Skeletal muscle cell (primary cell): ENCODE measurements around the gene MEGF6.

Experiments used
- DNase-seq: peaks from one replicate; pipeline ENCODE4 v3.0.0-alpha.2; 2010; ENCODE audit warnings: low read depth
- H3K4me3 ChIP-seq: 2 replicates; pipeline ENCODE4 v1.5.1; 2011; ENCODE audit warnings: low read depth, mild to moderate bottlenecking, control low read depth, low read length, moderate library complexity

The MEGF6 gene

DNA sequence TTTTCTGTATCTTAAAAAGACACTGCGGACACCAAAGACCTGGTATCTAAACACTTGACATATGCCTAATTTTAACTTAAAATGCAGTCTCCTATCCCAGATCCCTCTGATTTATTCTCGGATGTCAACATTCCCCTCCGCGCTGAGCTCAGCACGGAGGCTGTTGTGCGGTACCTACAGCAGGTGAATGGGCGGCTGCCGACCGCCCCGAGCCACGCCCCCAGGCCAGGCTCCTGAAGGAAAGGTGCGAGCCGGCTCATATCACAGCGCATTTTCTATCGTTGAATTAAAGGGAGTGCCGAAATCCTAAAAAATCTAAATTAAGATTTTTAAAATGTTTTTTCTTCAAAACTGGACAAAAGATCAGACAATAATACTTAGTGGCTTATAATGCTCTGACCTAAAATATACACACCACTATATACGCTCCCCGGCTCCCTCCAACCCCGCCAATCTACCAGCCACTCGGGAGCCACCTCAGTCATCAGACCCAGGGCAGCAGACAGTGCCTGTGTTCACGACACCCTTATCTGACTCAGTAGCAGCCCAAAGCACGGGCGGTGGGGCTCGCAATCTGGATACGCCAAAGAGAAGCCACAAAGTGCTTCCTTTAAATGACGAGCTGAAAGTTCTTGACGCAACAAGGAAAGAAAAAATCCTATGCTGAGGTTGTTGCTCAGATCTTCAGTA is 34.5 kb upstream of the MEGF6 start:
- no peak overlapping the region for H3K4me3 ChIP-seq
- no peak for DNase-seq

DNA sequence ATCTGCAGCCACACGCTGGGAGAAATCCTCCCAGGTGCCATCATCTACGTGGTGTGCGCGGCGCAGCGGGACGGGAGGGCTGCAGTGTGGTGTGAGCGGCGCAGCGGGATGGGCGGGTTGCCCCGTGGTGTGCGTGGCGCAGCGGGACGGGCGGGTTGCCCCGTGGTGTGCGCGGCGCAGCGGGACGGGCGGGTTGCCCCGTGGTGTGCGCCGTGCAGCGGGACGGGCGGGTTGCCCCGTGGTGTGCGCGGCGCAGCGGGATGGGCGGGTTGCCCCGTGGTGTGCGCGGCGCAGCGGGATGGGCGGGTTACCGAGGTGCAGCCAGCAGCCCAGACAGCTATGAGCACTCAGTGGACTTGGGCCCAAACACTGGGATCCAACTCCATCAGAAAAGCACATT is 33.9 kb upstream of the MEGF6 start:
- DNase-seq = no peak
- no peak overlapping the region for H3K4me3 ChIP-seq

DNA sequence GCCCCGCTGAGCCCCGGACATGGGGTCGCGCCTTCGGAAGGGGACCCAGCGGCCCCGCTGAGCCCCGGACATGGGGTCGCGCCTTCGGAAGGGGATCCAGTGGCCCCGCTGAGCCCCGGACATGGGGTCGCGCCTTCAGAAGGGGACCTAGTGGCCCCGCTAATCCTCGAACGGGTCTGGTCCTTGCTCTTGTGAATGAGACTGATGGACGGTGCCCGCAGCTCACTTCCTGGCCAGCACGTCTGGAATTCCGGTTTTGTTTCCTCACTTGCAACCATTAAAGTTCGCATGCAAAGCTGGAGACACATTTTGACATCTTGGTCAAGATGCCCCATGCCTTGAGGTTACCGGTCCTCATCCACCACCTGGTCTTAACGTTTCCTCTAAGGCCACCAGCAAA is 33.0 kb upstream of the MEGF6 start:
- no peak for DNase-seq
- no peak overlapping the region for H3K4me3 ChIP-seq

DNA sequence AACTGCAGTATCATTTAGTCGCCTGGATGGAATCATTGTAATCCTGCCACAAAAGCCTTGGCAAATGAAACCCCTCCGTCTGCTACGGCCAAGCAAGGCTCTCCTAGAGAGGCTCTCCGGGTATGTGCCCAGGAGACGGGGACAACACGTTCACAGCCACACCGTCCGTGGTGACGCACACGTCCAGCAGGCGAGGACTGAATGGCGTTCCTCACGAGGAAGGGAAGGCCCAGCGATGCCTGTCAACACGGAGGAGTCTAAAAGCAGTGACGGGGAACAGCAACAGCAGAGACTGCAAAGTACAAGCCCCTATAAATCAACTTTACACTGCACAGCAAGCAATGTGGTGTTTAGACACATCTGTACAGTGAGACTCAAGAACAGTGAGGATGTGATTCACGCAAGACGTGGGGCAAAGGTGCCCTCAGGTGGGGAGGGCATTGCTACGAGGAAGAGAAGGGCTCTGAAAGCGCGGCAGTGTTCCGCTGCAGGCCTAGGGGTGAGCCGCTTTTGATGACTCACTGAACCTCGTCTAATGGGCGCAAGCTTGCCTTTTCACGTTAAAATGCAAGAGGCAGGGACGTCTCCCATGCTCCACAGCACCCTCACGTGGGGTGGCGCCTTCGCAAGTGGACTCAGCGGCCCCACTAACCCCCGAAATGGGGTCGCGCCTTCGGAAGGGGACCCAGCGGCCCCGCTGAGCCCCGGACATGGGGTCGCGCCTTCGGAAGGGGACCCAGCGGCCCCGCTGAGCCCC is 31.8 kb upstream of the MEGF6 start:
- H3K4me3 ChIP-seq = no peak overlapping the region
- no peak for DNase-seq

DNA sequence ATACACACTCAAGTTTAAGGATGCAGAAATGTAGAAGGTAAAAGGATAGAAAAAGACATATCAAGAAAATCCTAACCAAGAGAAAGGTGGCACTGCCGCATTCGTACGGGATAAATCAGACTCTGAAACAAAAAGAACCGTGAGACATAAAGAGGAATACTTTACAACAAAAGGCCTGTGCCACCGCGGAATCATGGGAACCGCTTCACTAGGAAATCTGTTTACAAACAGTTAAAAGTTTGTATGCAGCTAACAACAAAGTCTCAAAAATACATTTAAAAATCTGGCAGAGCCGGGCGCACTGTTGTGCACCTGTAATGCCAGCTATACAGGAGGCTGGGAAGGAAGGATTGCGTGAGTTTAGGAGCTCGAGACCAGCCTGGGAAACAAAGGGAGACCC is 30.5 kb upstream of the MEGF6 start:
- DNase-seq = no peak
- no peak overlapping the region for H3K4me3 ChIP-seq

DNA sequence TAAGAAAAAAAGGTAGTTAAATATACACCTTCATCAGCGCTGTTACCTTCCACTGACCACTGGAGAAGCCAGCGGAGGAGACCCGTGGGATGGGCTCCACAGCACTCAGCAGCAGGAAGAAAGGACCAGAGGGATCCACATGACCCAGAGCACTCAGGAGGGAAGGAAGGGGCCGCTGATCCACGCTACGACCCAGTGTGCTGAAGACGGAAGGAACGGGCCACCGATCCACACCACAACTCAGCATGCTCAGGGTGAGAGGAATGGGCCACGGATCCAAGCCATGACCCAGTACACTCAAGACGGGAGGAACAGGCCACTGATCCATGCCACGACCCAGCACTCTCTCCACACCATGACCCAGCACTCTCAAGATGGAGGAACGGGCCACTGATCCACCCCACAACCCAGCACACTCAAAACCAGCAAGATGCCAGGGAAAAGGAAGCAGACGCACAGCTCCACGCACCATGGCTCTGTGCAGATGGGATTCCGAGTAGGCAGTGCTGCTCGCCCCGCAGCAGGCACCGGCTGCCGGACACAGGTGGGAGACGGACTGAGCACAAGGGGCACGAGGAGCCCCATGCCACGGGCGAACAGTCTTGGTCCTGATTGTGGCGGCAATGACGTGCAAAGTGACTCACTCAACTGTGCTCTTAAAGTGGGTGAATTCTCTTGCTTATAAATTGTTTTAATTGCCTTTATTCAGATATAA is 29.9 kb upstream of the MEGF6 start:
- H3K4me3 ChIP-seq = no peak overlapping the region
- DNase-seq = no peak

DNA sequence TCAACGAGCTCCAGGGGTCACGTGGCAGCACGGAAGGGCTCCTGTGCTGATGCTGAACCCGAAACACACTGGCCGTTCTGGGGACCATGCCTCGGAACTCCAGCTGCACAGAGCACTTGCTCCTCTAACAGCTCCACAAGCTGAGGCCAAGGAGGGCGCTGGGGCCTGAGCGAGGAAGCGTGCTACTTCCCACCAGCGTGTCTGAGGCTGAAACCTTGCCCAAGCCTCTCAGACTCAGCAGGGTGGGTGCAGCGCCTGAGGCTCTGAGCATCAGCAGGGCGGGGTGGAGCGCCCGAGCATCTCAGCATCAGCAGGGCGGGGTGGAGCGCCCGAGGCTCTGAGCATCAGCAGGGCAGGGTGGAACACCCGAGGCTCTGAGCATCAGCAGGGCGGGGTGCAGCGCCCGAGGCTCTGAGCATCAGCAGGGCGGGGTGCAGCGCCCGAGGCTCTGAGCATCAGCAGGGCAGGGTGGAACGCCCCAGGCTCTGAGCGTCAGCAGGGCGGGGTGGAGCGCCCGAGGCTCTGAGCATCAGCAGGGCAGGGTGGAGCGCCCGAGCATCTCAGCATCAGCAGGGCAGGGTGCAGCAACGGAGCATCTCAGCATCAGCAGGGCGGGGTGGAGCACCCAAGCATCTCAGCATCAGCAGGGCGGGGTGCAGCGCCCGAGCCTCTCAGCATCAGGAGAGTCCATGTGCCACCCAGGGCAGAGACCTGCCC is 29.0 kb upstream of the MEGF6 start:
- H3K4me3 ChIP-seq = no peak overlapping the region
- no peak for DNase-seq

DNA sequence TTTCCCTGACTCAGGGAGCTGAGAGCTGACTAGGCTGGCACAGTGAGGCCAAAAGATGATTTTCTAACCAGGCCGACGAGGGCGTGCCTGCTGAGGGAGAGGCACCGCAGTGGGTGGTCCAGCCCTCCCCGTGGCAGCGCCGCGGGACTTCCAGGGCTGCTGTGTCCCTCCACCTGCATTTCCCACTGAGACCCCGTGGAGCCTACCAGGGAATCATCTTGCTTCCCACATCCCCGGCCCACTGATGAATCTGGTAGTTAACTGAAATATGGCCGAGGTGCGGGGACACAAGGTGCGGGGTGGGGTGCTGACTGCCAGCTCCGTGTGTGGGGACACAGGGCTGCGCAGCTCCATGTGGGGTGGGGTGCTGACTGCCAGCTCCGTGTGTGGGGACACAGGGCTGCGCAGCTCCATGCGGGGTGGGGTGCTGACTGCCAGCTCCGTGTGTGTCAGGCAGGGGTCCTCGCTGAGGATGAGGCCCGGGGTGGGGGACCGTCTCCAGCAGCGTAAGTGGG is 28.1 kb upstream of the MEGF6 start:
- no peak for DNase-seq
- H3K4me3 ChIP-seq = no peak overlapping the region

DNA sequence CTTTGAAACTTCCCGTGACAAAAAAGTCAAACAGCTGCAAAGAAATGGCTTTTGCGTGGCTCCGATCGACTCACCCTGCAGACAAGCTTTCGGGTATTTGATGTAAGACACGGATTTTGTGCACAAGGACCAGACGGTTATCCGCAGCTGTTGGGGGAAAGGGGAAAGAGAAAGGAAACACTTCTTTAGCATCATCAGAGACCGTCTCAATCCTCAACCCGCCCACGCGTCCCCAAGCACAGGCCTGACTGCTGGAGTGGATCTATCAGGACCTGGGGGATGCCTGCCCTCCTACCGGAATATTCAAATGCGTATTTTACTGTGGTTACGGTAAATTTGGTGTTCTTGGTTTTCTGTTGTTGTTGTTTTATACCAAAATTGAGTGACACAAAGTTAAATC is 27.4 kb upstream of the MEGF6 start:
- no peak overlapping the region for H3K4me3 ChIP-seq
- no peak for DNase-seq

DNA sequence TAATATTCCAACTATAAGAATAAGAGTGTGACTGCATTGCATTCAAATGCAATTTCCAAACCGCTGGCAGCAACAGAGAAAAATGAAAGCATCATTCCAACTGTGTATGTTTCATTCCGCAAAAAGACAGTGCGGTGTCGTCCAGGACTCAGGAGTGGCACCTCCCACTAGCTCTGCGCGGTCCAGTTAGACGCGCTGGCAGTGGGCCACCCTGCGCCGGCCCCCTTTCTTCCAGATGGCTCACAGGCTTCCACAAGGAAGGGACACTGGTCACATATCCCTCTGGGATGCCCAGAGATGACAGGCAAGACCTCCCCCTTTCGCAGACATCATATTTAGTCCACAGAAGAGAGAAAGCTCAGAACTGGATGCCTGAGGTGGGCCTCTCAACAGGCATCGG is 26.7 kb upstream of the MEGF6 start:
- DNase-seq = no peak
- no peak overlapping the region for H3K4me3 ChIP-seq

DNA sequence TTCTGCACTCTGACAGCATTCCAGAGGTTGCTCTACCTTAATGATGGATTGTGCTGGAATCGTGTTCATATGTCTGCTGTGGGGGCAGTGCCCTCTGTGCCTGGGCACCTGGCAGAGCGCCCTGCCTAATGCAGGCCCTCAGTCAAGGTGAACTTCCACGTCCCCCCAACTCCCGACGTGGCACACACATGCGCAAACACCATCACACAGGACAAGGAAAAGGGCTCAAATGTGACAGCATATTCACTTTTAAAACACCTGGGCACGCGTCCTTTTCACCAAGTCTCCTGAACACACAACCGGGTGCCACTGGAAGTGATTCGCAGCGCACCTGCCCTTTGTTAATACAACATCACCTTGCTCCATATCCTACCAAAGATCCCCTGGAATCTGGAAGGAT is 25.2 kb upstream of the MEGF6 start:
- DNase-seq = no peak

DNA sequence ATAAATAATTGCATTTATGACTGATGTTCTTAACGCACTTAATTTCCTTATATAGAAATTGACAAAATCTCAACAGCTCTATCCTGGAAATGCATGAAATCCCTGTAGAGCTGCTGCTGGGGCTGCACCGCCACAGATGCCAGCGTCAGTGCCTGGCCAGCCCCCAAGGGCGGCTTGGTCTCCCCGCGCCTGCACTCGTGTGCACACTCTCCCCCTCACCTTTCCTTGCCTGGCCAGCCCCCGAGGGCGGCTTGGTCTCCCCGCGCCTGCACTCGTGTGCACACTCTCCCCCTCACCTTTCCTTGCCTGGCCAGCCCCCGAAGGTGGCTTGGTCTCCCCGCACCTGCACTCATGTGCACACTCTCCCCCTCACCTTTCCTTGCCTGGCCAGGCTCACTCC is 24.8 kb upstream of the MEGF6 start:
- DNase-seq = no peak
- no peak overlapping the region for H3K4me3 ChIP-seq

More for the DNA sequence above, 25.2 kb upstream of the MEGF6 start:
- no peak overlapping the region for H3K4me3 ChIP-seq

DNA sequence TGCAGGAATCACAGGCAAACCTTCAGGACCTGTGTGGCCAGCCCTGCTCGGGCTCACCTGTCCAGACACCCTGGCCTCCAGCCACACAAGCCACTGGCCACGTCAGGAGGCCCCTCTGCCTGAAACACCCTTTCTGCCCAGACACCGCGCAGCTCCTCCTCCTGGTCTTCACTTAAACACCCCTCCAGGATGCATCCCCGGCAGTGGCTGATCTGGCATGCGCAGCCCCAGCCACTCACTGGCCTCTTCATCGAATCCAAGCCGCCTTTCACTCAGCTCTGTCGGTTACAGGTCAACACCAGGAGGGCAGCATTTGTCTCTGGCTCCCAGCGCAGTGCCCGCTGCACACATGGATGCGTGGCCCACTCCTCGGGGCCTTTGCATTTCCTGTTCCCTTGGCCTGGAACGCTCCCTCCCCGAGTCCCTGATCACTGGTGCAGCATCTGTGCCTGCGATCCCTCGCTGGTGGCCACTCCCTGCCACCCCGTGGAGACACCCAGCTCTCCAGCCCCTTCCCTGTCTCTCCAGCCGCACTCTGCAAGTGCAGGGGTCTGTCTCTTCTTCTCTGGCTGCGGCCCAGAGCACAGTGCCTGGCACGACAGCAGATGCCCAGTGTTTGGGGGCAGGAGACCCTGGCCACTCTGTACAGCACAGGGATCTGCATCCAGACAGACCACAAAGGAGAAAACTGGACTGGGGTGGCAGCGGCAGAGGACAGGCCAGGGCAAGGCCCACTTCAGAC is 22.9 kb upstream of the MEGF6 start:
- DNase-seq = no peak
- no peak overlapping the region for H3K4me3 ChIP-seq

DNA sequence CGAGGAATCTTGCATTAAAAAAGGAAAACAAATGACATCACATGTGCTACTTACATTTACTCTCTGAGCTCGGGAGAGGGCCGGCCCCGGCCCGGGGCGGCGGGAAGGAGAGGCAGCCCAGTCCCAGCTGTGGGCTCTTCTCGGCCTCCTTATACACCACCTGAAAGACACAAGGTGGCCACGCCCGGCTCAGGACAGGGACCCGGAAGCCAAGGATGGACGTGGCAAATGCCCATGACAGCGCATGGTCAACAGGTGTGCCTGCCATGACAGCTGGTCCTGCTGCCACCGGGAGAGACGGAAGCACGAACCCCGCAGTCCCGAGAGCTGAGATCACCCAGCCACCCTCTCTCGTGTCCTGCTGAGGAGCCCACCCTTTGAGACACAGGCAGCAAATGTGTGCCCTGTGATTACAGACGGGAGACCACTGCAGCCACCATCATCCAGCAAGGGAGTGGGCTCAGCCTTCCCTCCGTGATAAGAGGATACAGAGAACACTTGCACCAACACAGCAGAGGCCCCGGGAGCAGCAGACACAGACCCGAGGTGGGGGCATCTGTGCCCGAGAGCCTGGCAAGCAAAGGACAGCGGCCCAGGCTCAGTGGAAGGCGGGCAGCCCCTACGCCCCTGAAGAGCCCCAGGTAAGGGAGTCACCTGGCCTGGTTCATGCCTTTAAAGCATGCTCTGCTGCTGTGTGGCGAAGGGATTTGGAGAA is 22.2 kb upstream of the MEGF6 start:
- H3K4me3 ChIP-seq = no peak overlapping the region
- no peak for DNase-seq

DNA sequence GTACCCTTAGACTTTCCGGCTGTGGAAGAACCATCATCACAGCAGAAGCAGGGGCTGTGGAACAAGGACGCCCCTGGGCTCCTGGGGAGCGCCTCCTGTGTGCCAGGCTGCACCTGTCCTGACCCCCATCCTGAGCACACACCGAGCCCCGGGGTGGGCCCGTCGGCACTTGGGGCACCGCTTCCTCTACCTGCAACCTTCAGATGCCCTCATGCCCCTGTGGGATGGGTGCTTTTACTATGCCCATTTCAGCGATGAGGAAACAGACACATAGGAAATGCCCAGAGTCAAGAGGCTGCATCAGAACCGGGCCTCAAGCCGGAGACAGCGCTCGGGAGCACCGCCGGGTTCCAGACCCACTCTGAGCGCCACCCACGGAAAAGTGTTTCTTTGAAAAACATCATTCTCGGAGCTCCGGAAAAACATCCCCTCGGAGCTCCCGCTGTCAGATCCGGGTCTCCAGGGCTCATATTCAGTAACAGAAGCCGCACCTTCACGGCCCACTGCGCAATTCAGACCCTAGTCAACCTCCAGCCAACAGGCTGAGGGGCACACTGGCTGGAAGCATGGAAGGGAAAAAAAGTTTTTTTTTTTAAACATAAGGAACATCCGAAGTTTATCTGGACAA is 21.5 kb upstream of the MEGF6 start:
- no peak overlapping the region for H3K4me3 ChIP-seq
- DNase-seq = no peak

DNA sequence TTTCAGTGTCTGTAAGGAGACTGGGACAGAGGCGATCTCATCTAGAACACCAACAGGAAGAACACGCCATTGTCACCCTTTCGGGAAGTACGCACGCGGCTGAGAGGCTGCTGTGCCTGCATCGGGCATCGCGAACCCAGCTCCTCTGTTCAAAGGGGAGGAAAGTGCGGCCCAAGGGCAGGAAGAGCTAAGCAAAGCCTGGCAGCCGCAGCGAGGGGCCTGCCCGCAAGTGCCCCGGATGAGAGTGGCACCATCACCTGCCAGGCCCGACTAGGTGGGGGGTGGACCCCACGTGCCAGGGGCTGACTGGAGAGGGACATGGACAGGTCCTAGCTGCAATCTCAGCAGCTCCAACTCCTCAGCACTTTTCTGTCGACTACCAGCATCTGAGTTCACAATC is 21.0 kb upstream of the MEGF6 start:
- H3K4me3 ChIP-seq = no peak overlapping the region
- DNase-seq = no peak

DNA sequence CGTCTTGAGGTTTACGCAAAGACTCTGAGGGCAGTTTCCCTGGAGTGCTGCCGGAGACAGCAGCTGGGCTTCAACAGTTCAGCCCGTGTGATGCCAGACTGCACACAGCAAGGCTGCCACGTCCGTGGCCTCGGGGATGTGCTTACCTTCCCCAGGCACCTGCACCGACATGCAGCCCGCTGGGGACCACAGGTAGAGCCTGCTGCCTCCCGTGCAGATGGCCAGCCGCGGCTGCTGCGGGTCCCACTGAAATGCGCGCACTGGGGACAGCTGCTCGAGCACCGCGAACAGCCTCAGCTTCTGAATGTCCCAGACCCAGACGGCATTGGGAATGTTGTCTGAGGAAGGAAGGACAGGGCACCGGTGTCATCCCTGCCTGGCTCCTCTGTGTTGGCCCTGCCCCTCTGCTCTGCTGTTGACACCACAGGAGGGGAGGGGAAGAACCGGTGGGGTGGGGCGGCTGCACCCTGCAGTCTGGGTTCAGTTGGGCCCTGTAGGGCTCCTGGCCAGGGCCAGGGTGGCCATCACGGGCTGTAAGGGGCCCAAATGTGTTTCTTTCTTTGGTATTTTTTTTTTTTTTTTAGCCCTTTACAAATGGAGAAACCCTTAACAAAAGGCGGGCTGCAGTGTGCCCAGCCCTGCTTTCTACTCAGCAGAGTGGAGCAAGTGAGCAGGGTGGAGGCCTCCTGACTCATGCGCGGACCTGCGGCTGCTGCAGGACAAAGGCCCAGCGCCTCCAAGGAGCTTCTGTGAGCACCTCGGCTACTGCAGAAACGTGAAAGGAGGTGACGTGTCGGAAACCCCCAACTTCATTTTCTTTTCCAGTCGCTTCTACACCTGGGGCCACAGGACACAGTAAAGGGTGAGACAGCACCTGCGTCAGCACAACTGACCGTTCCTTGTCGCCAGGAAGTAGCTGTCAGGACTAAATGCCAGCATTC is 20.3 kb upstream of the MEGF6 start:
- H3K4me3 ChIP-seq = no peak overlapping the region
- DNase-seq = no peak
